Adipocyte (in vitro differentiated cells): Measurements from ENCODE around the gene MAT1A.

Source experiments
- DNase-seq: peaks from one replicate; pipeline ENCODE4 v3.0.0-alpha.2; 2015; ENCODE audit warnings: low read depth
- H3K27me3 ChIP-seq: replicated peaks from 2 replicates; pipeline ENCODE4 v1.7.0; 2013; ENCODE audit warnings: mild to moderate bottlenecking, low read length, moderate library complexity; ENCODE audit not compliant: control insufficient read depth, insufficient read depth
- H3K36me3 ChIP-seq: 2 replicates; pipeline ENCODE4 v1.7.0; 2013; ENCODE audit warnings: low read length, mild to moderate bottlenecking, moderate library complexity; ENCODE audit not compliant: control insufficient read depth, insufficient read depth, severe bottlenecking
- H3K4me1 ChIP-seq: 2 replicates; pipeline ENCODE4 v1.7.0; 2013; ENCODE audit warnings: mild to moderate bottlenecking, low read length, moderate library complexity; ENCODE audit not compliant: control insufficient read depth, insufficient read depth
- H3K4me3 ChIP-seq: 2 replicates; pipeline ENCODE4 v1.7.0; 2013; ENCODE audit warnings: mild to moderate bottlenecking, low read length, moderate library complexity
- H3K9ac ChIP-seq: 2 replicates; pipeline ENCODE4 v1.7.0; 2013; ENCODE audit warnings: mild to moderate bottlenecking, low read length, moderate library complexity
- H3K9me3 ChIP-seq: 2 replicates; pipeline ENCODE4 v1.7.0; 2013; ENCODE audit warnings: mild to moderate bottlenecking, low read length, moderate library complexity; ENCODE audit not compliant: control insufficient read depth

The MAT1A gene

DNA sequence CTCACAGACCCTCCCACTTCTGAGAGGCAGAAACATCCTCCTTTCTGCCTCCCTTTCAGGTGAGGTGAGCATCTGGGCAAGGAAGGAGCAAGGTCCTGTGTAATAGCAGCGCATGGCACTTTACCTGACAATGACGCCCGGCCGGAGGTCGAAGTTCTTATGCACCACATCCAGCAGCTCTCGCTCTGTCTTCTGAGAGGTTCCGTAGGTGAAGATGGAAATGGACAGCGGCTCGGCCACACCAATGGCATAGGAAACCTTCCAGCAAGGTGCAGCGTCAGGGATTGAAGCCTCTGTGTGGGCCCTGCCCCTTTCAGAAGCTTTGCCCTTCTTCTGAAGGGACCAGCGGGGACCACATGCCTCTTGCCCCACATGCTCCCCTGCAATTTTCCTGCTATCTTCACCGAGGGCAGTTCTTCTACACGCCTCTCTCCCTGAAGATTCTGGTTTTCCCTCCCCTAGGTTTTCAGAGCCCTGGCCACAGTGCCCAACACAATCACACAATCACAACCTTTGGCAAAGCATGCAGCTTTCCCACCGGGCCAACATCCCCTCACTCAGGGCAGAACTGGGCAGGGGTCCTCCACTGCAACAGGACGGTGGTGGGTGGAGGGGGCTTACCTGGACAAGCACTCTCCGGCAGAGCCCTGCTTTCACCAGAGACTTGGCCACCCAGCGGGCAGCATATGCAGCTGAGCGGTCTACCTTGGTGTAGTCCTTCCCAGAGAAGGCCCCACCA lies 14.9 kb downstream of the MAT1A start:
- no peaks in the 10 kb centered on the region for H3K36me3 ChIP-seq
- H3K9ac ChIP-seq = no peak overlapping the region
- H3K4me1 ChIP-seq = no peaks in the 10 kb centered on the region
- no peaks in the 10 kb centered on the region for H3K9me3 ChIP-seq
- H3K27me3 ChIP-seq = peaks cover 61% of the 10 kb centered on the region
- no peak for DNase-seq
- H3K4me3 ChIP-seq = no peak overlapping the region

DNA sequence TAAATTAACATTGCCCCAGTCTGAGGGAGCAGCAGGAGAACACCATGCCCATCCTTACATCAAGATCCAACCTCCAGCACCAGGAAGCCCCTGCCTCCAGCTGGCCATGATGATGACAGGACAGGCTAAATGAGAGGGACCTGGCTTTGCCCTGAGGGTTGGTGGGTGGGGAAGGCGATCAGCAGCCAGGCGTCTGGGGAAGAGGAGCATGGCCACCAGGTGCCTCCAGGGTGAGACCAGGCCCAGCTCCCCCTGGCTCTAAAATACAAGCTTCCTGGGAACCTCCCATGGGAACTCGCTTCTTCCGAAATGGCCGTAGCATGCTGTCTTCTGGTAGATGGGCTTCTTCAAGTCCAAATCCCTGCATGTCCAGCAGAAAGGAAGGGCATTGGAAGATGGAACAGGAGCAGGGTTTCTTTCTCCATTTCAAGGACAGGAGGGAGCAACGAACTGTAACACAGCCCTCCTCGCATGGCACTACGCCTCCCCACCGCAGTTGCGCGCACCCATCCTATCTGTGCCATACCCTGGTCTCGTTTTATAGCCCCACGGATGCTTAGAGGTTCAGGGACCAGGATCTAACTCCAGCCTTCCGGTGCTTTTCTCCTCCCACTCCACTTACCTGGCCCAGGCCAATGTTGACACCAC lies 15.8 kb downstream of the MAT1A start:
- Histone ChIP-seq H3K4me3 (no peak overlapping the region), H3K9me3 (no peaks in the 10 kb centered on the region), H3K9ac (no peak overlapping the region), H3K36me3 (no peaks in the 10 kb centered on the region), H3K4me1 (no peaks in the 10 kb centered on the region), H3K27me3 (peaks cover 56% of the 10 kb centered on the region)
- no peak for DNase-seq

DNA sequence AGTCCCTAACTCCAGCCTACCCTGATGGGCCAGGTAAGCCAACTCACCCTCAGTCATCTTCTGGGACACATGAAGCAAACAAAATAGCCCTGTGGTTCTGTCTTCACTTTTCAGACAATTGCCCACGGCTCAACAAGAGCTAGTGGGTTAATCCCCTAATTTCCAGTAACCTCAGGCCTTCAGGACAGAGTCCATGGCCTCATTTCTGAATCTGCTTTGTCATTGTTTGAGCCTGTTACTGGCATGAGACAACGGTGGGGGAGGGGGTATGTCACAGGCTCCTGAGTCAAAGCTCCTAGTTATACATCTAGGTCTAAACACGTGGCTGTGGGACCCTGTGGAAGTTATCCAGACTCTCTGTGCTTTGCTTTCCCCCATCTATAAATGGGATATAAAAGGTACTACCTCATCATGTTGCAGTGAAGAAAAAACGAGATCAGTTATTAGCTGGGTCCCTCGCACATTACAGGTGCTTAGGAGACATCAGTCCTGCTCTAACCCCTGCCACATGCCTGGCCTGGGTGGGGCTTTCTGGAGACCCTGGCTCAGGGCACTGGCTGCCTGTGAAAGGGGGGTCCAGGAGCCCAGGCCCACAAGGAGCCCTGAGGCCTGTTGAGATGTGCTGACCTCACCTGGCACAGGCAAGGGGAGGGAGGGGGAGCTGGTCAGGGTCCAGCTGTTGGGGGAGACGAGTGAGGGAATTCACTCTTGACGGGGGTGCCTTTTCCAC lies 16.5 kb downstream of the MAT1A start:
- no peak overlapping the region for H3K4me3 ChIP-seq

DNA sequence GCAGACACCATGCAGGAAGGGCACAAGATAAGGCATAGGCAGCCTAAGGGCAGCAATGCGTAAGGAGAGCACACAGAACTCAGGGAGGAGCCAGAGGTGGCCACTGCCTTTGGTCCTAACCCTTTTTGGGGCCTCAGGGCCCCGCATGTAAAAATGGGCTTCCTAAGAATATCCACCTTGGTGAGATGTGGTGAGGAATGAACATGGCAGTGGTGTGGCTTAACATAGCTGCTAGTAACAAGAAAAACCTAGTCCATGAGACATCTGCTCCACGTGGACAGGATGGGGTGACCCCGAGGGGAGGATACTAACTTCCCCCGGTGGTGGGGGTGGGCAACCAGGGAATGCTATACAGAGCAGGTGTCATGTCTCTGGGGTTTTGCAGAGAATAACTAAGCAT lies 18.0 kb downstream of the MAT1A start:
- DNase-seq = no peak
- H3K4me1 ChIP-seq = no peaks in the 10 kb centered on the region
- no peak overlapping the region for H3K9ac ChIP-seq
- no peaks in the 10 kb centered on the region for H3K36me3 ChIP-seq
- H3K4me3 ChIP-seq = no peak overlapping the region
- no peaks in the 10 kb centered on the region for H3K9me3 ChIP-seq
- peaks cover 40% of the 10 kb centered on the region for H3K27me3 ChIP-seq

More for the DNA sequence above, 16.5 kb downstream of the MAT1A start:
- DNase-seq = no peak
- Histone ChIP-seq H3K4me1 (no peaks in the 10 kb centered on the region), H3K27me3 (peaks cover 54% of the 10 kb centered on the region), H3K9ac (no peak overlapping the region), H3K9me3 (no peaks in the 10 kb centered on the region), H3K36me3 (no peaks in the 10 kb centered on the region)

DNA sequence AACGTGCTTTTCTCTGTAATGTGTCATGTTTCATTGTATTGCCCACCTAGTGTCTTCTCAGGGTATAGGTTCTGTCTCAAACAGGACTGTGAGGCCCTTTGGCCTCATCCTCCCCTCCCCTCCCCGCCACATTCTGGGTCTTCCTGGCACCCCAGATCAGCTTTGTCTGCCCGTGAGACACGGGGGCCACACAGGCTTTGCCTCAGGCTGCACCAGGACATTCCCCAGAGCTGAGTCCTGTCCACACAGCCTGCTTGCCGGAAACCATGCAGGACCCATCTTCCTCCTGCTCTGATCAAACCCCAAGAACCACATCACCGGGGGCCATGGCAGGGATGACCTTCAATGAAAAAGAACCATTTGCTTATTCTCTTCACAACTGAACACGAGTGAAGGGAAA lies 18.6 kb downstream of the MAT1A start:
- Histone ChIP-seq H3K9me3 (no peaks in the 10 kb centered on the region), H3K27me3 (peaks cover 37% of the 10 kb centered on the region), H3K4me3 (no peak overlapping the region), H3K4me1 (no peaks in the 10 kb centered on the region), H3K36me3 (no peaks in the 10 kb centered on the region), H3K9ac (no peak overlapping the region)
- DNase-seq = no peak

DNA sequence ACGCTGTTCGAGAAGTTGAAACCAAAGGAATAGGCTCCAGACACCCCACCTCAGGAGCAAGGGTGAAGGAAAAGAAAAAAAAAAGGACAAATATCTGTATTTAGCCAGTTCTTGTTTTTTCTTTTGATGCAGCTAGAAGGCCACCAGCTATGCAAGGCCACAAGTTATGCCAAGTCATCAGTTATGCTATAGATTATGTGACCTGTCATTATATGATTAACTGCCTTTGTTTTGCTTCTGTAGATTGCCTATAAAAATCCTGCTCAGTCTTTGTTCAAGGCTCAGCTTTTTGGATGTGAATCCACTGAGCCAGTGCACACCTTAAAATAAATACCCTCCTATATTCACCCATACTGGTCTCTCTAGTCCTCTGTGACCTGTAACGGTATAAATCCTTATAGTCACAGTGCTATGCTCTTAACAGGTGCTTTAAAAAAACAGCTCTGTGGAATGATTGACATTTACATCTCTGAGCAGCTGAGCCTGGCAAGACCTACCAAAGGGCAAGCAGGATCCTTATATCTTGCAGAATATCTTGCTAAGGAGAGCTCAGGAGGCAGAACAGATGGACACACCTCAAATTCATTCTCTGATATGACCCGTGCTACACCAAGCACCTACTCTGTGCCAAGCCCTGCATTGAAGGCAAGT lies 20.4 kb downstream of the MAT1A start:
- Histone ChIP-seq H3K9me3 (no peaks in the 10 kb centered on the region), H3K4me1 (no peaks in the 10 kb centered on the region), H3K36me3 (no peaks in the 10 kb centered on the region), H3K4me3 (no peak overlapping the region), H3K9ac (no peak overlapping the region), H3K27me3 (peaks cover 25% of the 10 kb centered on the region)
- DNase-seq = no peak

DNA sequence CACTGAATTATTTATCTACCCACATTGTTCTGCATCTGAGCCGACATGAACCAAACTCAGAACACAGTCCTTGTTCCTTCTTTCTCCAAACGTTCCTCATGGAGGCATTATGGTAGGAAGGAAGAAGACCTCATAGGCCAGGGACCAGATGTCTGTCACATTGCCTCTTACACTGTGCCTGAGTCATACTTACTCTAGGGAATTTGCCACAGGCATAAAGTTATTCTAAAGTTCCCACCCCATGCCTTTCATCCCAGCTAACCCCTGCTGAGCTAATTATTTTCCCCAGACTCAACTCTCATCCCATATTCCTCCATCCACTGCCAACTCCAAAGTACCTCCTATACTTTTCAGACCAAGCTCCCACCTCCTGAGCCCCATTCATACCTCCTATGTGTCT lies 21.2 kb downstream of the MAT1A start:
- no peak overlapping the region for H3K9ac ChIP-seq
- H3K27me3 ChIP-seq = peaks cover 22% of the 10 kb centered on the region
- DNase-seq = no peak
- no peaks in the 10 kb centered on the region for H3K9me3 ChIP-seq
- H3K36me3 ChIP-seq = no peaks in the 10 kb centered on the region
- H3K4me3 ChIP-seq = no peak overlapping the region
- no peaks in the 10 kb centered on the region for H3K4me1 ChIP-seq

DNA sequence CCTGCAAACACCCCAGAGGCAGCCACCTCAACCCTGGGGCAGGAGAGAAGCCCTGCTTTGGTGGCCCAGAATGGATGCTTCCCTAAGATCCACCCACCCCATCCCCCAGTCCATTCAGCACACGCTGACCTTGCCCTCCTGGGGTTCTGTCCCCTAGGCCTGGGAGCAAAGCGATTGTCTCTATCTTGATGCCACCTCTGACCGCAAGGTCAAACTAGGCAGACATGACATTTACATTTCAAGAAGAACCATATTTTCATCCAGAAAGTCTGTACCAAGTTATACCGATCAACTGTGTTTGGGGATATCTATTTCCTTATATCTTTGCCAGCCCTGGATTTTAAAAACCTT lies 23.0 kb downstream of the MAT1A start:
- Histone ChIP-seq H3K27me3 (peaks cover 26% of the 10 kb centered on the region), H3K9me3 (peaks cover 4% of the 10 kb centered on the region), H3K4me1 (no peaks in the 10 kb centered on the region), H3K4me3 (no peak overlapping the region), H3K36me3 (no peaks in the 10 kb centered on the region), H3K9ac (no peak overlapping the region)
- no peak for DNase-seq

DNA sequence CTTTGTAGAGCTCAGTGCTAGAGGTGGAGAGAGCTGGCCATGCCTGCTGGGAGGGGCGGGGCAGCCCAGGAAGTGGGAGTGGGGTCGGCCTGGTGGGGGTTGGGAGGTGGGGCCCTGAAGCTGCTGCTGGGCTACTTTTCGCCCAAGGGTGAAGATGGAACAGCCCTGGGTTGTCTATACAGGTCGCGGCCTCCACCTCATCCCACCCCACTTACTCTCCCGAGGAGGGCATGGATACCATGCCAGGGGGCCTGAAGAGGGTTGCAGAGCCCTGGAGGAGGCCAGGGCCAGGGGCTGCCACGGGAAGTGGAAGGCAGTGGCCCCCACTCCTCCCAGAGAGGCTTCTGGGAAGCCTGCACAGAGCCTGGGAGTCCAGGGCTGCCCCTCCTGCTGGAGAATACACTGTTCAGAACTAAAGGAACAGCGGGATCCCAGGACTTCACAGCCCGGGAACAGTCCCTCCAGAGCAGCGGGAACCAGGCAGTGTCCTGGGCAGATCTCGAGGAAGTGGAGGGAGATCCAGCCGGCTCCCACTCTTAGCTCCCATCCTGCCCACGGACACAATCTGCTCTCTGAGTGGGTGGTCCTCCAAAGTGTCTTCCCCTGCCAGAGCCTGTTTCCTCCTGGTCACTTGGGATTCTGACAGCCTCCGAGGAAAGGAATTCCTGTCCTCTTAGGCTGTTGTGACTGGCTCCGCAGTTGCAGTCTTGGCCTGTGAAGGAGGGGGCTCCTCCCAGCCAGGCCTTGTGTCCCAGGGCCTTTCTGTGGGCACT lies 23.5 kb downstream of the MAT1A start:
- H3K4me3 ChIP-seq = no peak overlapping the region
- H3K4me1 ChIP-seq = no peaks in the 10 kb centered on the region
- H3K36me3 ChIP-seq = no peaks in the 10 kb centered on the region
- DNase-seq = no peak
- peaks cover 25% of the 10 kb centered on the region for H3K27me3 ChIP-seq
- H3K9me3 ChIP-seq = peaks cover 4% of the 10 kb centered on the region
- no peak overlapping the region for H3K9ac ChIP-seq

DNA sequence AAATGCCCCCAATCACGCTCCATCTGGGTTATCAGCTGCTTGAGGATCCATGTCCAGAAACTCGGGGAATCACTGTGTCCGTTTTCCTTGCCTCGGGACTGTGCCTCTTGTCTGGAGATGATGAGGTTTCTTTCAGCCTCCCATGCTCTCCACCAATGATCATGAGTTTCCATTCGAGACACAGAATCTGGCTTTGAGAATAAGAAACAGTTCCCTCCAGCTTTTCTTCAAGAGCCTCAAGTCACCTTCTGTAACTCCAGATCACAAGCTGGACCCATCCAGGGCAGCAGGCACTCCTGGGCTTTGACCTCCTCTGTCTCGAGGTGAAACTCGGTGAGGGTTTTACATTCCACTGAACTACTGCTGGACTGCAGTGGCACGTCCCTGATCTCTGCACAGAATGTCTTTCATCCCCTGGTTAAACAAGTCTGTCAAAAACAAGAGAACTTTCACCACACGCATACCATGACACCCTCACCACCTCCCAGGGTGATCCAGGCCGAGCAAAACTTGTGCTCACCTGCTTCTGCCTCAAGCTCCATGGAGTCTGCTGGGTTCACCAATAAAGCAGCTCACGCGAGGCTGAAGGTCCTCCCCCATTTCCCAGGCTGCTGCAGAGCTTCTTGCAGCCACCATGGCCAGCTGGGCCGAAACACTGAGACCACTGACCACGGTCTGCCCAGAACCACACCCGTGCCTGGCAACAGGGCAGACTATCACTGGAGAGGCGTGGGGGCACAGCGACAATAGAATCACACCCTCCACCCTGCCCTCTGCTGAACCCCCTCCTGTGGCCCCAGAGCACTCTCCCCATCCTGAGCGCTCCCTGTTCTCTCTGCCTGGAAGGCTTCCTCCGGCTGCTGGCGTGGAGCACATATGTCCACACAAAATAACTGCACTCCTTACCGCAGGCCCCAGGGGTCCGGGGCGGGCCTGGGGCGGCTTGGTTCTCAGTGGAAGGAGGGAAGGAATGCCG lies 25.1 kb downstream of the MAT1A start:
- H3K4me1 ChIP-seq = no peaks in the 10 kb centered on the region
- H3K9ac ChIP-seq = no peak overlapping the region
- no peak for DNase-seq
- H3K36me3 ChIP-seq = no peaks in the 10 kb centered on the region
- peaks cover 4% of the 10 kb centered on the region for H3K9me3 ChIP-seq
- peaks cover 25% of the 10 kb centered on the region for H3K27me3 ChIP-seq
- no peak overlapping the region for H3K4me3 ChIP-seq
